K562 (cell line): Measurements from ENCODE around the gene CARMIL1. TPM values are rescaled to one million over a fixed set of nuclear protein-coding genes. Genes with fewer than 3 reads are reported as not detected.

Experiments used
- ATAC-seq: fragments of 200-7000 bp; cut with Tn5 transposase; 3 replicates; pipeline ENCODE4 v1.9.1; 2020; ENCODE audit warnings: moderate library complexity
- BruUV-seq: library from RNA; stranded (reverse); fragments of 400-500 nt; replicated peaks from 2 replicates; lab custom pipeline; 2021; lab: Mats Ljungman, UMichigan
- CTCF ChIA-PET: fragments of 300-600 bp; formaldehyde crosslinking; extraction: SDS; loops from one replicate; lab custom pipeline; 2021; ENCODE audit warnings: low intra/inter-chr PET ratio; lab: Yijun Ruan, JAX
- POLR2A ChIA-PET: fragments of 300-600, 350-650 bp; sonication (Branson Sonifier 250); formaldehyde crosslinking; extraction: SDS; loops from one replicate; lab custom pipeline; 2021; ENCODE audit warnings: antibody characterized with exemption, inconsistent platforms; lab: Yijun Ruan, JAX
- DNase-seq, 4 experiments: peaks; one replicate each; pipeline versions ENCODE4 v3.0.0 to v3.0.0-alpha.2; 2011 to 2018; ENCODE audit warnings: low spot score in 3 of 4, mixed read lengths in 3 of 4; ENCODE audit errors: extremely low read depth in 1 of 4
- FAIRE-seq: peaks from 2 replicates; lab custom pipeline; 2011; peaks lifted over from hg19 to GRCh38; lab: Jason Lieb, UNC
- H2AFZ ChIP-seq: 2 replicates; pipeline ENCODE4 v1.6.0; 2011; ENCODE audit warnings: low read depth, low read length, control low read depth, inconsistent platforms
- H3K27ac ChIP-seq: fragments of 200-600 bp; 3 replicates; pipeline ENCODE4 v1.8.0; 2011; ENCODE audit warnings: low read depth, mild to moderate bottlenecking, control low read depth, inconsistent platforms, low read length, moderate library complexity, mixed read lengths; ENCODE audit errors: extremely low read depth
- H3K27me3 ChIP-seq, 2 experiments: fragments of 300-600 bp in 1 of 2; 2 replicates in 1 of 2; 3 replicates in 1 of 2; pipeline versions ENCODE4 v1.6.0 to v1.8.0; 2011; ENCODE audit warnings: inconsistent platforms in 2 of 2, low read length in 2 of 2, mild to moderate bottlenecking in 1 of 2, mixed read lengths in 1 of 2, moderate library complexity in 1 of 2; ENCODE audit not compliant: control insufficient read depth in 2 of 2, insufficient read depth in 2 of 2
- H3K36me3 ChIP-seq: fragments of 300-600 bp; 3 replicates; pipeline ENCODE4 v1.8.0; 2011; ENCODE audit warnings: mild to moderate bottlenecking, low read length, inconsistent platforms; ENCODE audit not compliant: control insufficient read depth, insufficient read depth
- H3K4me1 ChIP-seq, 2 experiments: fragments of 200-600 bp in 1 of 2; replicated peaks in 1 of 2; 2 replicates in 1 of 2; 3 replicates in 1 of 2; pipeline versions ENCODE4 v1.5.1 to v1.8.0; 2011; ENCODE audit warnings: inconsistent platforms in 2 of 2, low read length in 2 of 2, mild to moderate bottlenecking in 1 of 2, mixed read lengths in 1 of 2, moderate library complexity in 1 of 2; ENCODE audit not compliant: control insufficient read depth in 2 of 2, insufficient read depth in 2 of 2
- H3K4me2 ChIP-seq: 2 replicates; pipeline ENCODE4 v1.6.1; 2011; ENCODE audit warnings: low read length, control low read depth, inconsistent platforms, mixed read lengths; ENCODE audit not compliant: insufficient read depth
- H3K4me3 ChIP-seq: fragments of 200-600 bp; sonication (generic), shearing (Covaris generic); 2 replicates; pipeline ENCODE4 v1.5.1; 2016; ENCODE audit warnings: control low read depth, inconsistent platforms
- H3K79me2 ChIP-seq: fragments of 200-600 bp; 3 replicates; pipeline ENCODE4 v1.8.0; 2011; ENCODE audit warnings: low read length, inconsistent platforms; ENCODE audit not compliant: control insufficient read depth, insufficient read depth
- H3K9ac ChIP-seq, 2 experiments: 2 replicates each; pipeline versions ENCODE4 v1.6.0 to v1.6.1; 2011; ENCODE audit warnings: low read depth in 2 of 2, low read length in 2 of 2, control low read depth in 1 of 2, inconsistent platforms in 1 of 2, mild to moderate bottlenecking in 1 of 2, mixed read lengths in 1 of 2; ENCODE audit not compliant: insufficient read depth in 1 of 2
- H3K9me1 ChIP-seq: one replicate; pipeline ENCODE4 v1.6.0; 2011; ENCODE audit warnings: inconsistent platforms, mild to moderate bottlenecking, low read length, moderate library complexity; ENCODE audit not compliant: control insufficient read depth, insufficient read depth
- H3K9me3 ChIP-seq: replicated peaks from 2 replicates; pipeline ENCODE4 v1.5.1; 2011; ENCODE audit warnings: low read depth, low read length, inconsistent platforms; ENCODE audit not compliant: control insufficient read depth, insufficient read depth
- H4K20me1 ChIP-seq: replicated peaks from 2 replicates; pipeline ENCODE4 v1.6.1; 2011; ENCODE audit warnings: low read length, inconsistent platforms, mixed read lengths; ENCODE audit not compliant: control insufficient read depth, insufficient read depth
- ARID1B ChIP-seq: fragments of 450-650 bp; IDR thresholded peaks from 2 replicates; pipeline ENCODE4 v1.6.1; 2016; ENCODE audit warnings: antibody characterized with exemption, mild to moderate bottlenecking, inconsistent platforms
- CBFA2T2 ChIP-seq: fragments of 450-650 bp; conservative IDR thresholded peaks from 2 replicates; pipeline ENCODE4 v1.6.1; 2017; ENCODE audit warnings: mild to moderate bottlenecking
- CTBP1 ChIP-seq: fragments of 450-650 bp; IDR thresholded peaks from 2 replicates; pipeline ENCODE4 v1.6.1; 2016; ENCODE audit warnings: borderline replicate concordance
- DIDO1 ChIP-seq: fragments of 450-650 bp; IDR thresholded peaks from 2 replicates; pipeline ENCODE4 v1.6.1; 2016; ENCODE audit warnings: low read depth, missing biosample characterization, missing genetic modification characterization
- DPF2 ChIP-seq: fragments of 450-650 bp; IDR thresholded peaks from 2 replicates; pipeline ENCODE4 v1.6.1; 2016
- HES1 ChIP-seq: fragments of 450-650 bp; IDR thresholded peaks from 2 replicates; pipeline ENCODE4 v1.6.1; 2016; ENCODE audit warnings: low read depth, mild to moderate bottlenecking, moderate library complexity
- HEY1 ChIP-seq: fragments of 250-450 bp; sonication (Bioruptor Pico); IDR thresholded peaks from 2 replicates; pipeline ENCODE4 v1.5.0; 2020; ENCODE audit warnings: mild to moderate bottlenecking, moderate library complexity, borderline replicate concordance
- L3MBTL2 ChIP-seq: fragments of 450-650 bp; IDR thresholded peaks from 2 replicates; pipeline ENCODE4 v1.6.1; 2016; ENCODE audit warnings: mild to moderate bottlenecking, moderate library complexity
- MAFG ChIP-seq: fragments of 450-650 bp; conservative IDR thresholded peaks from 2 replicates; pipeline ENCODE4 v1.6.1; 2016; ENCODE audit warnings: missing genetic modification characterization, missing compliant biosample characterization
- NFIX ChIP-seq: fragments of 250-450 bp; sonication (Bioruptor Pico); IDR thresholded peaks from 2 replicates; pipeline ENCODE4 v1.4.0; 2020; ENCODE audit warnings: low read depth, mild to moderate bottlenecking, moderate library complexity
- NR2C2 ChIP-seq, 2 experiments: fragments of 200-800 bp in 1 of 2; sonication (Bioruptor generic) in 1 of 2; sonication (generic) in 1 of 2; formaldehyde crosslinking in 1 of 2; IDR thresholded peaks; 2 replicates each; pipeline versions ENCODE4 v1.6.1 to v1.8.0; 2016 to 2022; ENCODE audit warnings: mild to moderate bottlenecking in 1 of 2, missing compliant biosample characterization in 1 of 2, missing genetic modification characterization in 1 of 2, missing genetic modification reagents in 1 of 2
- SMAD3 ChIP-seq: fragments of 450-650 bp; formaldehyde crosslinking; conservative IDR thresholded peaks from 2 replicates; pipeline ENCODE4 v1.4.0; 2020; ENCODE audit warnings: mild to moderate bottlenecking
- TEAD4 ChIP-seq, 2 experiments: sonication (generic) in 1 of 2; formaldehyde crosslinking in 1 of 2; IDR thresholded peaks; 2 replicates each; pipeline versions ENCODE4 v1.6.1 to v1.8.0; 2012 to 2022; ENCODE audit warnings: borderline replicate concordance in 1 of 2, inconsistent platforms in 1 of 2, low read length in 1 of 2, mild to moderate bottlenecking in 1 of 2, missing genetic modification reagents in 1 of 2
- ZNF134 ChIP-seq: fragments of 250-450 bp; sonication (Bioruptor Pico); conservative IDR thresholded peaks from 2 replicates; pipeline ENCODE4 v1.4.0; 2020
- ZNF224 ChIP-seq: sonication (generic); formaldehyde crosslinking; IDR thresholded peaks from 2 replicates; pipeline ENCODE4 v1.8.0; 2022; ENCODE audit warnings: mild to moderate bottlenecking, missing genetic modification reagents
- ZNF324 ChIP-seq: fragments of 250-450 bp; sonication (Bioruptor Pico); IDR thresholded peaks from 2 replicates; pipeline ENCODE4 v1.4.0; 2020; ENCODE audit warnings: mild to moderate bottlenecking
- ZNF75A ChIP-seq: fragments of 450-650 bp; formaldehyde crosslinking; IDR thresholded peaks from 2 replicates; pipeline ENCODE4 v1.4.0; 2020; ENCODE audit warnings: mild to moderate bottlenecking
- WGBS: fragments of 100-300 bp; shearing (Covaris generic); methylation state at CpG from one replicate; pipeline ENCODE4 v1.1.6; 2016; ENCODE audit warnings: low coverage, mixed read lengths; ENCODE audit not compliant: insufficient coverage; ENCODE audit errors: missing lambda C conversion rate; 5-methylcytosine and 5-hydroxymethylcytosine counted together
- in situ Hi-C: fragments of 300-500 bp; cut with MboI; formaldehyde crosslinking; loops from 4 replicates; pipeline ENCODE4 v1.15.0; 2018; ENCODE audit warnings: inconsistent platforms, mixed read lengths
- intact Hi-C: fragments of 100-400 bp; cut with micrococcal nuclease; formaldehyde crosslinking; loops from 2 replicates; pipeline ENCODE4 v1.14.2; 2022
- polyA plus RNA-seq, 8 experiments: library from polyadenylated mRNA; depleted of rRNA in 4 of 8; stranded (reverse) in 5 of 8; unstranded in 3 of 8; fragments of >200 nt; fragmentation: Nextera tagmentation in 2 of 8; fragmentation: Illumina TruSeq in 1 of 8; extraction: Ambion mirVana in 2 of 8; extraction: Trizol in 1 of 8; gene quantifications; 2 replicates each; pipeline versions ENCODE4 v1.2.1 to v1.2.3, GENCODE V29; 2011 to 2014; ENCODE audit warnings: inconsistent platforms in 1 of 8, missing spikeins in 1 of 8
- total RNA-seq, 7 experiments: library from RNA; depleted of rRNA in 6 of 7; stranded (reverse); fragments of >200 nt in 6 of 7; fragmentation: Illumina TruSeq in 2 of 7; extraction: Trizol in 2 of 7; gene quantifications; 2 replicates each; pipeline versions ENCODE4 v1.2.1 to v1.2.3, GENCODE V29; 2011 to 2021; ENCODE audit warnings: low replicate concordance in 1 of 7
- TF ChIP-seq, protein P1 (sequence below), 2 experiments: fragments of 450-650 bp; IDR thresholded peaks; 2 replicates each; pipeline ENCODE4 v1.6.1; 2018; ENCODE audit warnings: mild to moderate bottlenecking in 2 of 2, low read depth in 1 of 2; ENCODE audit not compliant: partially characterized antibody in 2 of 2

Gene CARMIL1
- total and polyA plus RNA-seq, 9 of the 15 experiments (the other 6 are each of a cell fraction or from before 2014, with no cell fraction given): 0.04 to 0.32 (median 0.10) TPM; not detected in 1

GRCh38 chr6:25608558-25609174 lies 329.5 kb downstream of the CARMIL1 start:
- WGBS: 2% methylated on average over 5 of the region's 5 CpGs
- no TSS peak for BruUV-seq
- Histone ChIP-seq H2AFZ (peak overlapping the region; percentile 21; the same call in 1 of the 2 replicates), H3K9me3 (no peaks in the 10 kb centered on the region), H3K4me2 (peak overlapping the region; percentile 54; the same call in 1 of the 2 replicates), H3K4me3 (no peak overlapping the region), H3K4me1 (peaks cover 0 to 8% of the 10 kb centered on the region in 2 experiments; a peak in 2 of 5 replicates), H4K20me1 (no peaks in the 10 kb centered on the region), H3K9ac (no peak overlapping the region), H3K27me3 (peaks cover 0 to 4% of the 10 kb centered on the region in 2 experiments; a peak in 2 of 5 replicates), H3K79me2 (no peaks in the 10 kb centered on the region), H3K27ac (no peak overlapping the region), H3K9me1 (no peaks in the 10 kb centered on the region), H3K36me3 (no peaks in the 10 kb centered on the region)
- ChIA-PET POLR2A (interaction anchor here (0.5 kb wide), 1 partner anchor 377 kb away, joined by 3 read pairs; no protein-coding TSS in a partner anchor), CTCF (no interaction called here)
- FAIRE-seq (peak; percentile 66), ATAC-seq (peak; percentile 29; the same call in 1 of the 3 replicates), DNase-seq (peak in 1 of 4 experiments; percentile 35)
- in situ Hi-C loops (loop anchor here (10.0 kb wide), 1 partner anchor 334 kb away; the partner anchor contains the start of gene CARMIL1), intact Hi-C loops (loop anchor here (5.0 to 10.0 kb wide), 4 partner anchors 284 to 754 kb away; no protein-coding TSS in a partner anchor)
- TF ChIP-seq, protein P1, sequence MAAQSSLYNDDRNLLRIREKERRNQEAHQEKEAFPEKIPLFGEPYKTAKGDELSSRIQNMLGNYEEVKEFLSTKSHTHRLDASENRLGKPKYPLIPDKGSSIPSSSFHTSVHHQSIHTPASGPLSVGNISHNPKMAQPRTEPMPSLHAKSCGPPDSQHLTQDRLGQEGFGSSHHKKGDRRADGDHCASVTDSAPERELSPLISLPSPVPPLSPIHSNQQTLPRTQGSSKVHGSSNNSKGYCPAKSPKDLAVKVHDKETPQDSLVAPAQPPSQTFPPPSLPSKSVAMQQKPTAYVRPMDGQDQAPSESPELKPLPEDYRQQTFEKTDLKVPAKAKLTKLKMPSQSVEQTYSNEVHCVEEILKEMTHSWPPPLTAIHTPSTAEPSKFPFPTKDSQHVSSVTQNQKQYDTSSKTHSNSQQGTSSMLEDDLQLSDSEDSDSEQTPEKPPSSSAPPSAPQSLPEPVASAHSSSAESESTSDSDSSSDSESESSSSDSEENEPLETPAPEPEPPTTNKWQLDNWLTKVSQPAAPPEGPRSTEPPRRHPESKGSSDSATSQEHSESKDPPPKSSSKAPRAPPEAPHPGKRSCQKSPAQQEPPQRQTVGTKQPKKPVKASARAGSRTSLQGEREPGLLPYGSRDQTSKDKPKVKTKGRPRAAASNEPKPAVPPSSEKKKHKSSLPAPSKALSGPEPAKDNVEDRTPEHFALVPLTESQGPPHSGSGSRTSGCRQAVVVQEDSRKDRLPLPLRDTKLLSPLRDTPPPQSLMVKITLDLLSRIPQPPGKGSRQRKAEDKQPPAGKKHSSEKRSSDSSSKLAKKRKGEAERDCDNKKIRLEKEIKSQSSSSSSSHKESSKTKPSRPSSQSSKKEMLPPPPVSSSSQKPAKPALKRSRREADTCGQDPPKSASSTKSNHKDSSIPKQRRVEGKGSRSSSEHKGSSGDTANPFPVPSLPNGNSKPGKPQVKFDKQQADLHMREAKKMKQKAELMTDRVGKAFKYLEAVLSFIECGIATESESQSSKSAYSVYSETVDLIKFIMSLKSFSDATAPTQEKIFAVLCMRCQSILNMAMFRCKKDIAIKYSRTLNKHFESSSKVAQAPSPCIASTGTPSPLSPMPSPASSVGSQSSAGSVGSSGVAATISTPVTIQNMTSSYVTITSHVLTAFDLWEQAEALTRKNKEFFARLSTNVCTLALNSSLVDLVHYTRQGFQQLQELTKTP (IDR thresholded peaks at IDR 0.05; ENCODE audit: low read depth in 1 of 2, partially characterized antibody in 2 of 2): no peak
- TF ChIP-seq L3MBTL2: no peak
- TF ChIP-seq CBFA2T2: peak; percentile 57
- TF ChIP-seq NR2C2 (CRISPR knock-in tag; IDR thresholded peaks at IDR 0.05): no peak
- no peak for TF ChIP-seq NR2C2 (tag; IDR thresholded peaks at IDR 0.05)
- TF ChIP-seq DPF2: peak; percentile 60
- peak; percentile 88 for TF ChIP-seq TEAD4 (IDR thresholded peaks at IDR 0.05; ENCODE audit: low read length)
- no peak for TF ChIP-seq TEAD4 (CRISPR knock-in tag; IDR thresholded peaks at IDR 0.05; ENCODE audit: borderline replicate concordance)
- no peak for TF ChIP-seq ZNF224 (CRISPR knock-in tag)
- TF ChIP-seq ZNF75A: peak; percentile 35; the same call in 1 of the 2 replicates
- TF ChIP-seq NFIX: no peak
- TF ChIP-seq MAFG: peak; percentile 72
- TF ChIP-seq DIDO1 (tag): 0 out of 2 replicates have a peak, but pooled peaks have one; percentile 31
- TF ChIP-seq SMAD3 (CRISPR knock-in tag): 0 out of 2 replicates have a peak, but pooled peaks have one; percentile 17
- peak; percentile 78 for TF ChIP-seq ARID1B
- peak; percentile 54; the same call in 1 of the 2 replicates for TF ChIP-seq CTBP1
- peak; percentile 52 for TF ChIP-seq ZNF134 (CRISPR knock-in tag)
- TF ChIP-seq HEY1 (CRISPR knock-in tag): 0 out of 2 replicates have a peak, but pooled peaks have one; percentile 24
- 0 out of 2 replicates have a peak, but pooled peaks have one; percentile 36 for TF ChIP-seq HES1
- TF ChIP-seq ZNF324 (CRISPR knock-in tag): no peak
